ENCODE results near the gene DND1. TPM values are rescaled to one million over a fixed set of nuclear protein-coding genes. Genes with fewer than 3 reads are reported as not detected.

The DND1 gene
- total RNA-seq, 1 donor from 2014 or later = 5.4 TPM

- Mint-ChIP-seq H3K9me3 (ENCODE audit: unreplicated experiment) (peaks cover 9% of the 10 kb centered on the region), H3K4me3 (ENCODE audit: unreplicated experiment) (no peak overlapping the region), H3K36me3 (ENCODE audit: unreplicated experiment) (peaks cover 3% of the 10 kb centered on the region), H3K4me1 (ENCODE audit: low read depth, unreplicated experiment) (peaks cover 7% of the 10 kb centered on the region), H3K27ac (ENCODE audit: unreplicated experiment) (no peak overlapping the region), H3K27me3 (ENCODE audit: unreplicated experiment) (peaks cover 21% of the 10 kb centered on the region)
- DNase-seq = no peak
- TF ChIP-seq CTCF (IDR thresholded peaks at IDR 0.05; ENCODE audit: partially characterized antibody, unreplicated experiment) = no peak
These were observed 35.8 kb downstream of the DND1 start for GRCh38 chr5:140637371-140638100.

- no peak for TF ChIP-seq CTCF (IDR thresholded peaks at IDR 0.05; ENCODE audit: partially characterized antibody, unreplicated experiment)
- H3K27ac Mint-ChIP-seq (ENCODE audit: unreplicated experiment) = no peak overlapping the region
- H3K27me3 Mint-ChIP-seq (ENCODE audit: unreplicated experiment) = peaks cover 23% of the 10 kb centered on the region
- no peak overlapping the region for H3K4me3 Mint-ChIP-seq (ENCODE audit: unreplicated experiment)
- H3K4me1 Mint-ChIP-seq (ENCODE audit: low read depth, unreplicated experiment) = peaks cover 7% of the 10 kb centered on the region
- peaks cover 7% of the 10 kb centered on the region for H3K36me3 Mint-ChIP-seq (ENCODE audit: unreplicated experiment)
- peaks cover 11% of the 10 kb centered on the region for H3K9me3 Mint-ChIP-seq (ENCODE audit: unreplicated experiment)
- DNase-seq = no peak
These were observed 37.8 kb downstream of the DND1 start for GRCh38 chr5:140635291-140636257.

GRCh38 chr5:140634103-140634502 is 39.3 kb downstream of the DND1 start:
- no peak overlapping the region for H3K4me3 Mint-ChIP-seq (ENCODE audit: unreplicated experiment)
- peaks cover 17% of the 10 kb centered on the region for H3K27me3 Mint-ChIP-seq (ENCODE audit: unreplicated experiment)
- peaks cover 7% of the 10 kb centered on the region for H3K9me3 Mint-ChIP-seq (ENCODE audit: unreplicated experiment)
- DNase-seq = no peak
- H3K27ac Mint-ChIP-seq (ENCODE audit: unreplicated experiment) = no peak overlapping the region
- TF ChIP-seq CTCF (IDR thresholded peaks at IDR 0.05; ENCODE audit: partially characterized antibody, unreplicated experiment) = no peak
- peaks cover 3% of the 10 kb centered on the region for H3K4me1 Mint-ChIP-seq (ENCODE audit: low read depth, unreplicated experiment)
- H3K36me3 Mint-ChIP-seq (ENCODE audit: unreplicated experiment) = peaks cover 7% of the 10 kb centered on the region

GRCh38 chr5:140633501-140633900 is 39.9 kb downstream of the DND1 start:
- TF ChIP-seq CTCF (IDR thresholded peaks at IDR 0.05; ENCODE audit: partially characterized antibody, unreplicated experiment) = no peak
- H3K4me1 Mint-ChIP-seq (ENCODE audit: low read depth, unreplicated experiment) = no peaks in the 10 kb centered on the region

More at GRCh38 chr5:140633501-140633900, 39.9 kb downstream of the DND1 start:
- no peak for DNase-seq
- H3K27me3 Mint-ChIP-seq (ENCODE audit: unreplicated experiment) = peaks cover 13% of the 10 kb centered on the region
- peaks cover 3% of the 10 kb centered on the region for H3K9me3 Mint-ChIP-seq (ENCODE audit: unreplicated experiment)
- no peak overlapping the region for H3K27ac Mint-ChIP-seq (ENCODE audit: unreplicated experiment)
- peaks cover 7% of the 10 kb centered on the region for H3K36me3 Mint-ChIP-seq (ENCODE audit: unreplicated experiment)
- H3K4me3 Mint-ChIP-seq (ENCODE audit: unreplicated experiment) = no peak overlapping the region
